ENCODE results near the gene MON1B. TPM values are rescaled to one million over a fixed set of nuclear protein-coding genes. Genes with fewer than 3 reads are reported as not detected.
"Not testable (repeated sequence)": the region's sequence is repeated elsewhere in the genome, so short reads cannot be mapped to it uniquely, and the experiment has no call there.

MON1B gene
- total and polyA plus RNA-seq, 2 of the 8 experiments (the other 6 are each of a cell fraction or from before 2014, with no cell fraction given), result 20.0 to 45.9 TPM

DNA sequence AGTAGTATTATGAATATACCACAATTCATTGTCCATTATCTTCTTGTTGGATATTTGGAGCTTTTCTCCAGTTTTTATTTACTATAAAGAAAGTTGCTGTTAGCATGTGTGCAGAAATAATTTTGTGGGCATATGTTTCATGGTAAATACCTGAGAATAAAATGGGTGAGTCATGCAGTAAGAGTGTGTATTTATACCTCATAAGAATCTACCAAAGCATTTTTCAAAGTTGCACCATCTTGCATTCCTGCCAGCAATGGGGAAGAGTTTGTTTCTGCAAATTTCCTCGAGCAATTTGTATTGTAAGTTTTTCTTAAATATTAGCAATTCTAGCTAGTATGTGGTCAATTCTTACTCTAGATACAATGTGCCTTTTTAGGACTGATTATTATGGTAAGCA, 7.9 kb upstream of the MON1B start:
- no peak for DNase-seq (ENCODE audit: low read depth in 1 of 2, low spot score in 2 of 2)

DNA sequence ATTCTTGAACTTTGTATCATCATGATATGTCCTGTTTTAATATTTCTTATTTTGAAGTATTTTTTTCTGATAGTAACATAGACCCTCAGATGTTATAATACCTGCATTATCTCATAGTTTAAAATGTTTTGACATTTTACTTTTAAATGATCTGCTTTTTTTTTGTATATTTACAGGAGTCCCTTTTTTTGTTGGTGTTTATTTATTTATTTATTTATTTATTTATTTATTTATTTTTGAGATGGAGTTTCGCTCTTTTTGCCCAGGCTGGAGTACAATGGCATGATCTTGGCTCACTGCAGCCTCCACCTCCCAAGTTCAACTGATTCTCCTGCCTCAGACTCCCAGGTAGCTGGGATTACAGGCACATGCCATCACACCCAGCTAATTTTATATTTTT, 4.7 kb upstream of the MON1B start:
- H3K4ac ChIP-seq (replicated peaks; ENCODE audit: insufficient read length, low read depth, low read length); H3K14ac ChIP-seq (ENCODE audit: insufficient read length); H3K9me3 ChIP-seq (ENCODE audit: insufficient read depth in 2 of 2, low read depth in 1 of 2, low read length in 1 of 2); H4K20me1 ChIP-seq (replicated peaks in 1 of 2; ENCODE audit: control insufficient read depth in 1 of 2, insufficient read depth in 2 of 2, low read length in 2 of 2); H2BK120ac ChIP-seq (replicated peaks; ENCODE audit: low read depth, low read length); H3K56ac ChIP-seq (replicated peaks; ENCODE audit: insufficient read length, low read depth, low read length); H3K23ac ChIP-seq (ENCODE audit: insufficient read length); H4K5ac ChIP-seq (ENCODE audit: insufficient read length, low read depth, low read length); H3K23me2 ChIP-seq (ENCODE audit: low read depth, low read length); H2BK5ac ChIP-seq (ENCODE audit: low read depth, low read length); H2BK20ac ChIP-seq (ENCODE audit: low read length); H3K18ac ChIP-seq (ENCODE audit: extremely low read depth, low read length); FAIRE-seq; H3K79me1 ChIP-seq (ENCODE audit: low read depth, low read length); CTCF ChIA-PET (ENCODE audit: partially characterized antibody); H3K79me2 ChIP-seq (ENCODE audit: control insufficient read depth in 1 of 2, insufficient read depth in 2 of 2, low read length in 2 of 2); H4K8ac ChIP-seq (ENCODE audit: extremely low read depth, insufficient read depth, low read length); H3K9ac ChIP-seq (replicated peaks in 1 of 4; ENCODE audit: extremely low read depth in 1 of 4, low read depth in 3 of 4, low read length in 3 of 4); H4K91ac ChIP-seq (replicated peaks; ENCODE audit: insufficient read length, low read length); H3K36me3 ChIP-seq (ENCODE audit: control insufficient read depth in 2 of 4, insufficient read depth in 4 of 4, low read length in 3 of 4); H2BK15ac ChIP-seq (ENCODE audit: low read length); H3K4me1 ChIP-seq (replicated peaks in 1 of 4; ENCODE audit: control insufficient read depth in 3 of 4, insufficient read depth in 4 of 4, low read length in 3 of 4); H2AFZ ChIP-seq (ENCODE audit: low read length); H3K4me2 ChIP-seq (ENCODE audit: insufficient read depth in 1 of 2, low read depth in 2 of 2, low read length in 2 of 2); H2BK12ac ChIP-seq (ENCODE audit: low read depth, low read length); POLR2A ChIA-PET (ENCODE audit: partially characterized antibody); H3K27me3 ChIP-seq (replicated peaks in 1 of 4; ENCODE audit: control insufficient read depth in 3 of 4, extremely low read depth in 1 of 4, insufficient read depth in 3 of 4, low read length in 3 of 4); H3K4me3 ChIP-seq (ENCODE audit: extremely low read depth in 1 of 4, insufficient read depth in 2 of 4, low read depth in 3 of 4, low read length in 4 of 4); H3K27ac ChIP-seq (ENCODE audit: low read depth, low read length); DNase-seq (ENCODE audit: low read depth in 1 of 2, low spot score in 2 of 2); H2AK5ac ChIP-seq (ENCODE audit: low read depth, low read length): not testable (repeated sequence)
- WGBS, 2 experiments (ENCODE audit: extremely low coverage in 1 of 2, insufficient coverage in 1 of 2, insufficient read length in 1 of 2, insufficient replicate concordance in 2 of 2, low coverage in 1 of 2, low lambda C conversion rate in 2 of 2, missing lambda C conversion rate in 1 of 2), result 86% methylated on average over 1 of the region's 1 CpG; no CpG with 5 or more reads in 1 of the 2 experiments

More for the DNA sequence above, 7.9 kb upstream of the MON1B start:
- 77% methylated on average over 1 of the region's 1 CpG; no CpG with 5 or more reads in 1 of the 2 experiments for WGBS, 2 experiments (ENCODE audit: extremely low coverage in 1 of 2, insufficient coverage in 1 of 2, insufficient read length in 1 of 2, insufficient replicate concordance in 2 of 2, low coverage in 1 of 2, low lambda C conversion rate in 2 of 2, missing lambda C conversion rate in 1 of 2)
- no peak for TF ChIP-seq SP1 (IDR thresholded peaks at IDR 0.05; ENCODE audit: low read depth, low read length)
- no peak for TF ChIP-seq SIRT6 (IDR thresholded peaks at IDR 0.05; ENCODE audit: low read length)
- no peak for TF ChIP-seq CBX8 (IDR thresholded peaks at IDR 0.05; ENCODE audit: borderline replicate concordance, low read depth, low read length)
- Histone ChIP-seq H2AFZ (ENCODE audit: low read length) (no peak overlapping the region), H3K27ac (ENCODE audit: low read depth, low read length) (no peak overlapping the region), H4K5ac (ENCODE audit: insufficient read length, low read depth, low read length) (no peak overlapping the region), H3K4me1 (replicated peaks in 1 of 4; ENCODE audit: control insufficient read depth in 3 of 4, insufficient read depth in 4 of 4, low read length in 3 of 4) (no peaks in the 10 kb centered on the region), H3K36me3 (ENCODE audit: control insufficient read depth in 2 of 4, insufficient read depth in 4 of 4, low read length in 3 of 4) (no peaks in the 10 kb centered on the region), H3K4me2 (ENCODE audit: insufficient read depth in 1 of 2, low read depth in 2 of 2, low read length in 2 of 2) (no peak overlapping the region), H3K23me2 (ENCODE audit: low read depth, low read length) (no peaks in the 10 kb centered on the region), H4K20me1 (replicated peaks in 1 of 2; ENCODE audit: control insufficient read depth in 1 of 2, insufficient read depth in 2 of 2, low read length in 2 of 2) (no peaks in the 10 kb centered on the region), H2AK5ac (ENCODE audit: low read depth, low read length) (no peak overlapping the region), H3K27me3 (replicated peaks in 1 of 4; ENCODE audit: control insufficient read depth in 3 of 4, extremely low read depth in 1 of 4, insufficient read depth in 3 of 4, low read length in 3 of 4) (no peaks in the 10 kb centered on the region), H4K8ac (ENCODE audit: extremely low read depth, insufficient read depth, low read length) (no peak overlapping the region), H2BK5ac (ENCODE audit: low read depth, low read length) (no peak overlapping the region), H3K23ac (ENCODE audit: insufficient read length) (no peak overlapping the region), H3K18ac (ENCODE audit: extremely low read depth, low read length) (no peak overlapping the region), H3K79me2 (ENCODE audit: control insufficient read depth in 1 of 2, insufficient read depth in 2 of 2, low read length in 2 of 2) (no peaks in the 10 kb centered on the region), H3K4me3 (ENCODE audit: extremely low read depth in 1 of 4, insufficient read depth in 2 of 4, low read depth in 3 of 4, low read length in 4 of 4) (no peak overlapping the region), H3K9me3 (ENCODE audit: insufficient read depth in 2 of 2, low read depth in 1 of 2, low read length in 1 of 2) (no peaks in the 10 kb centered on the region), H3K9ac (replicated peaks in 1 of 4; ENCODE audit: extremely low read depth in 1 of 4, low read depth in 3 of 4, low read length in 3 of 4) (no peak overlapping the region), H2BK20ac (ENCODE audit: low read length) (no peak overlapping the region), H3K4ac (replicated peaks; ENCODE audit: insufficient read length, low read depth, low read length) (no peak overlapping the region), H3K79me1 (ENCODE audit: low read depth, low read length) (no peaks in the 10 kb centered on the region), H2BK120ac (replicated peaks; ENCODE audit: low read depth, low read length) (no peak overlapping the region), H4K91ac (replicated peaks; ENCODE audit: insufficient read length, low read length) (no peak overlapping the region), H2BK12ac (ENCODE audit: low read depth, low read length) (no peak overlapping the region), H3K14ac (ENCODE audit: insufficient read length) (no peak overlapping the region), H2BK15ac (ENCODE audit: low read length) (no peak overlapping the region), H3K56ac (replicated peaks; ENCODE audit: insufficient read length, low read depth, low read length) (no peak overlapping the region)
- FAIRE-seq, result no peak
- ChIA-PET CTCF (ENCODE audit: partially characterized antibody) (interaction anchor here (5.3 kb wide), 1 partner anchor 13 kb away, joined by 37 read pairs; no protein-coding TSS in a partner anchor), POLR2A (ENCODE audit: partially characterized antibody) (no interaction called here)
